ENCODE results near the gene SART3. TPM values are rescaled to one million over a fixed set of nuclear protein-coding genes. Genes with fewer than 3 reads are reported as not detected.

Gene SART3
- total and polyA plus RNA-seq, 2 donors from 2014 or later = 14.9 to 59.1 TPM

DNA sequence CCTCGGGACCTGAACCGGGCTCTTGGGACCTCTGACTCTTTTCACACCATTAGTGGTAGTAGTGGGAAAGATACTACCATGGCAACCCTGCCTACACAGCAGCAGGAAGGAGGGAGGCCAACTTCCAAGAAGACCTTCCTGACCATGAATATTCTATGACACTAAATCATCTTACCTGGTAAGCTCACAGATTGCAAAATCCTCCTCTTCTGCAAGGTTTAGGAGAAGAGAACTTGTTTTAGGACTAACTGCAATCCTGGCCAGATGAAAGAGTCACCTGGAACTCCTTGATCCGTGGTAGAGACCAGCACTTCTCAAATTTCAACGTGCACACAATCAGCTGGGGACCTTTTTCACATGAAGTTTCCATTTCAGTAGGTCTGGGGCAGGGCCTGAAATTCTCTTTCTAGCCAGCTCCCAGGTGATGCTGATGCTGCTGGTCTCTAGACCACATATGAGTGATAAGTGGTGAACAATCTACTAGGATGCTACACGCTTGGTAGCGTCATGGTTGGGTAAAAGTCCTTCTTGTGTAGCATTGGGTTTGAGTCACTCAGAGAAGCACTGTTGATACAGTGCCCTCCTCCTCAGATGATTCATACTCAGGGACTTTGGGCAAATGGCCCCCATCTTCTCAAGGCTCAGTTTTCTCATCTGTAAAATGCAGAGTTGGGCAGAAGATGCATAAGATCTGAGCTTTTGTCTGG lies 81.5 kb downstream of the SART3 start:
- TF ChIP-seq, protein P1, sequence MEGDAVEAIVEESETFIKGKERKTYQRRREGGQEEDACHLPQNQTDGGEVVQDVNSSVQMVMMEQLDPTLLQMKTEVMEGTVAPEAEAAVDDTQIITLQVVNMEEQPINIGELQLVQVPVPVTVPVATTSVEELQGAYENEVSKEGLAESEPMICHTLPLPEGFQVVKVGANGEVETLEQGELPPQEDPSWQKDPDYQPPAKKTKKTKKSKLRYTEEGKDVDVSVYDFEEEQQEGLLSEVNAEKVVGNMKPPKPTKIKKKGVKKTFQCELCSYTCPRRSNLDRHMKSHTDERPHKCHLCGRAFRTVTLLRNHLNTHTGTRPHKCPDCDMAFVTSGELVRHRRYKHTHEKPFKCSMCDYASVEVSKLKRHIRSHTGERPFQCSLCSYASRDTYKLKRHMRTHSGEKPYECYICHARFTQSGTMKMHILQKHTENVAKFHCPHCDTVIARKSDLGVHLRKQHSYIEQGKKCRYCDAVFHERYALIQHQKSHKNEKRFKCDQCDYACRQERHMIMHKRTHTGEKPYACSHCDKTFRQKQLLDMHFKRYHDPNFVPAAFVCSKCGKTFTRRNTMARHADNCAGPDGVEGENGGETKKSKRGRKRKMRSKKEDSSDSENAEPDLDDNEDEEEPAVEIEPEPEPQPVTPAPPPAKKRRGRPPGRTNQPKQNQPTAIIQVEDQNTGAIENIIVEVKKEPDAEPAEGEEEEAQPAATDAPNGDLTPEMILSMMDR (IDR thresholded peaks at IDR 0.05; ENCODE audit: borderline replicate concordance, extremely low read depth, insufficient read depth) = no peak
- Histone ChIP-seq H3K4me3 (ENCODE audit: low read length in 3 of 3) (no peak overlapping the region), H3K4me1 (ENCODE audit: control insufficient read depth in 2 of 3, insufficient read depth in 2 of 3, low read depth in 1 of 3, low read length in 3 of 3) (no peaks in the 10 kb centered on the region), H3K27me3 (ENCODE audit: control insufficient read depth, insufficient read depth, low read length) (no peaks in the 10 kb centered on the region), H3K9ac (ENCODE audit: low read length in 3 of 3) (no peak overlapping the region), H3K36me3 (ENCODE audit: control insufficient read depth in 2 of 3, insufficient read depth in 3 of 3, low read length in 3 of 3) (no peaks in the 10 kb centered on the region), H3K27ac (ENCODE audit: low read depth in 2 of 2, low read length in 2 of 2) (no peak overlapping the region), H3K9me3 (ENCODE audit: control insufficient read depth in 2 of 3, insufficient read depth in 1 of 3, low read length in 3 of 3) (no peaks in the 10 kb centered on the region)
- intact Hi-C loops (cut with DNase I) = no loop called here
- no peak for DNase-seq
- no peak for FAIRE-seq

DNA sequence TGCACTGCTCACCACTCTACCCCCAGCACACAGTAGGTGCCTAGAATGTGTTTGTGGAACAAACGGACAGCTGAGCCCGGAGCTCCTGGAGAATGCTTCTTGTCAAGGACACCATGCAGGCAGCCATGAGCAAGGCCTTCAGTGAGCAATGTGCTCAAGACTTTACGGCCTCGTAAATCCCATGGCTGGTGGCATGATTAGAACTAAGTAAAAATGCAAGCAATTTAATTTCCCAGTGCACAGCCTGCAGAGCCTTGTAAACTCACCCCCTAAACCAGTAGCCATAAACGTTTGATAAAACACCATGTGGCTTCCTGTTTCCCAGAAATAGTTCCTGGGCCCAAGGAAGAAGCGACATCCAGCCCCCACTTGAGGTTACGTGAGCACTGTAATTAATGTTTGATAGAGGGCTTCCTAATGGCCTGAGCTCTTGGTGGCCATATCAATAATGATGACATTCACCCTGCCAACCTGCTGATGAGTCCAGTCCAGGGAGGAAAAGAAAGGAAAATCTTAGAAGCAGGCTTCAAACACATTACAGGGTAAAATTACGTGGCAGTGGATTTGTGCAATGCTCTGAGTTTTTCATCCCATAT lies 82.3 kb downstream of the SART3 start:
- intact Hi-C loops (cut with DNase I) = no loop called here
- H3K4me1 ChIP-seq (ENCODE audit: control insufficient read depth in 2 of 3, insufficient read depth in 2 of 3, low read depth in 1 of 3, low read length in 3 of 3) = no peaks in the 10 kb centered on the region
- no peaks in the 10 kb centered on the region for H3K9me3 ChIP-seq (ENCODE audit: control insufficient read depth in 2 of 3, insufficient read depth in 1 of 3, low read length in 3 of 3)
- H3K36me3 ChIP-seq (ENCODE audit: control insufficient read depth in 2 of 3, insufficient read depth in 3 of 3, low read length in 3 of 3) = no peaks in the 10 kb centered on the region
- no peak overlapping the region for H3K27ac ChIP-seq (ENCODE audit: low read depth in 2 of 2, low read length in 2 of 2)
- TF ChIP-seq, protein P1 (IDR thresholded peaks at IDR 0.05; ENCODE audit: borderline replicate concordance, extremely low read depth, insufficient read depth) = no peak
- H3K4me3 ChIP-seq (ENCODE audit: low read length in 3 of 3) = no peak overlapping the region
- FAIRE-seq = no peak
- peak in 1 of 5 donors; percentile 26 for DNase-seq
- no peaks in the 10 kb centered on the region for H3K27me3 ChIP-seq (ENCODE audit: control insufficient read depth, insufficient read depth, low read length)
- no peak overlapping the region for H3K9ac ChIP-seq (ENCODE audit: low read length in 3 of 3)

DNA sequence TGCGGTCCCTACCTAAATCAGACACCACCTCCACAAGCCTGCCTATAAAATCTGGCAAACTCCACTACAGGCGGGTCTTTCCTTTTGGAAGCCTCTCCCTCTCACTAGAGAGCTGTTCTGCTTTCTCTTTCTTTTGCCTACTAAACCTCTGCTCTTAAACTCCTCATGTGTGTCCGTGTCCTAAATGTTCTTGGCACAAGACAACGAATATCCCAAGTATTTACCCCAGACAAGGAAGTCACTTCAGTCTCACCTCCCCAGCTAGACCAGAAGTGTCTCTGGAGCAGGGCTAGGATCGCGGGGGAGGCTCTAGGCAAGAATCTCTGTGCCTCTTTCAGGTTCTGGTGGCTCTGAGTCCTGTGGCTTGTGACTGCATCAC lies 83.1 kb downstream of the SART3 start:
- Histone ChIP-seq H3K36me3 (ENCODE audit: control insufficient read depth in 2 of 3, insufficient read depth in 3 of 3, low read length in 3 of 3) (no peaks in the 10 kb centered on the region), H3K27ac (ENCODE audit: low read depth in 2 of 2, low read length in 2 of 2) (no peak overlapping the region), H3K9me3 (ENCODE audit: control insufficient read depth in 2 of 3, insufficient read depth in 1 of 3, low read length in 3 of 3) (no peaks in the 10 kb centered on the region), H3K27me3 (ENCODE audit: control insufficient read depth, insufficient read depth, low read length) (no peaks in the 10 kb centered on the region), H3K4me1 (ENCODE audit: control insufficient read depth in 2 of 3, insufficient read depth in 2 of 3, low read depth in 1 of 3, low read length in 3 of 3) (no peaks in the 10 kb centered on the region), H3K4me3 (ENCODE audit: low read length in 3 of 3) (no peak overlapping the region), H3K9ac (ENCODE audit: low read length in 3 of 3) (no peak overlapping the region)
- no peak for FAIRE-seq
- TF ChIP-seq, protein P1 (IDR thresholded peaks at IDR 0.05; ENCODE audit: borderline replicate concordance, extremely low read depth, insufficient read depth) = no peak
- intact Hi-C loops (cut with DNase I) = no loop called here
- DNase-seq = no peak

All from kidney (tissue), 14 donors.